Common myeloid progenitor, CD34-positive (primary cell): ENCODE results near the gene CCT7. TPM values are rescaled to one million over a fixed set of nuclear protein-coding genes. Genes with fewer than 3 reads are reported as not detected.
A peak's percentile ranks its signal among the peaks of the same experiment; 100 is the strongest.
"Not testable (repeated sequence)": the region's sequence is repeated elsewhere in the genome, so short reads cannot be mapped to it uniquely, and the experiment has no call there.

Experiments
- CTCF ChIA-PET: fragments of 350-600 bp; sonication (Branson Sonifier 250); formaldehyde crosslinking; loops from one replicate; lab custom pipeline; 2021; ENCODE audit warnings: antibody characterized with exemption; lab: Charles Lee
- POLR2A ChIA-PET: fragments of 350-600 bp; sonication (Branson Sonifier 250); formaldehyde crosslinking; loops from one replicate; lab custom pipeline; 2021; ENCODE audit warnings: antibody characterized with exemption; lab: Charles Lee
- DNase-seq, 3 donors: peaks; one replicate each; pipeline versions ENCODE4 v3.0.0 to v3.0.0-alpha.2; 2013
- H3K27ac ChIP-seq, 2 experiments: 1 replicate in 1 of 2; 2 replicates in 1 of 2; pipeline ENCODE4 v1.7.0; 2013; ENCODE audit warnings: inconsistent platforms in 2 of 2, low read length in 2 of 2, mild to moderate bottlenecking in 2 of 2, low read depth in 1 of 2, moderate library complexity in 1 of 2; ENCODE audit not compliant: severe bottlenecking in 2 of 2, insufficient read depth in 1 of 2, poor library complexity in 1 of 2
- H3K27me3 ChIP-seq, 5 experiments: replicated peaks in 2 of 5; 1 replicate in 3 of 5; 2 replicates in 2 of 5; pipeline versions ENCODE4 v1.6.1 to v1.7.0; 2013; ENCODE audit warnings: low read length in 4 of 5, mild to moderate bottlenecking in 2 of 5, moderate library complexity in 2 of 5, inconsistent platforms in 1 of 5; ENCODE audit not compliant: insufficient read depth in 5 of 5, control insufficient read depth in 4 of 5
- H3K36me3 ChIP-seq, 4 experiments: 1 replicate in 2 of 4; 2 replicates in 2 of 4; pipeline versions ENCODE4 v1.6.1 to v1.7.0; 2013; ENCODE audit warnings: low read length in 3 of 4, control low read depth in 1 of 4, mild to moderate bottlenecking in 1 of 4; ENCODE audit not compliant: control insufficient read depth in 4 of 4, insufficient read depth in 4 of 4
- H3K4me1 ChIP-seq, 4 experiments: 1 replicate in 3 of 4; 2 replicates in 1 of 4; pipeline versions ENCODE4 v1.6.1 to v1.7.1; 2013; ENCODE audit warnings: low read length in 3 of 4, mild to moderate bottlenecking in 3 of 4, control low read depth in 1 of 4, inconsistent platforms in 1 of 4, moderate library complexity in 1 of 4; ENCODE audit not compliant: control insufficient read depth in 4 of 4, insufficient read depth in 4 of 4; ENCODE audit errors: control extremely low read depth in 1 of 4
- H3K4me3 ChIP-seq, 7 experiments: 1 replicate in 4 of 7; 2 replicates in 3 of 7; pipeline versions ENCODE4 v1.5.1 to v1.7.0; 2013; ENCODE audit warnings: mild to moderate bottlenecking in 7 of 7, low read length in 6 of 7, moderate library complexity in 6 of 7, inconsistent platforms in 2 of 7, low read depth in 2 of 7, control low read depth in 1 of 7; ENCODE audit not compliant: insufficient read depth in 4 of 7, control insufficient read depth in 1 of 7; ENCODE audit errors: extremely low read depth in 1 of 7
- H3K9me3 ChIP-seq, 5 experiments: 1 replicate in 4 of 5; 2 replicates in 1 of 5; pipeline versions ENCODE4 v1.6.1 to v1.7.1; 2013; ENCODE audit warnings: low read length in 4 of 5, mild to moderate bottlenecking in 2 of 5, inconsistent platforms in 1 of 5, low read depth in 1 of 5, moderate library complexity in 1 of 5; ENCODE audit not compliant: control insufficient read depth in 4 of 5, insufficient read depth in 2 of 5; ENCODE audit errors: control extremely low read depth in 1 of 5
- WGBS: methylation state at CpG from one replicate; pipeline ENCODE4 v1.1.5; 2013; ENCODE audit not compliant: insufficient coverage; 5-methylcytosine and 5-hydroxymethylcytosine counted together
- polyA plus RNA-seq: library from polyadenylated mRNA; unstranded; fragments of 120-200 nt; gene quantifications from one replicate; pipeline ENCODE4 v1.2.1, GENCODE V29; 2013

The CCT7 gene
- polyA plus RNA-seq = 188 TPM

DNA sequence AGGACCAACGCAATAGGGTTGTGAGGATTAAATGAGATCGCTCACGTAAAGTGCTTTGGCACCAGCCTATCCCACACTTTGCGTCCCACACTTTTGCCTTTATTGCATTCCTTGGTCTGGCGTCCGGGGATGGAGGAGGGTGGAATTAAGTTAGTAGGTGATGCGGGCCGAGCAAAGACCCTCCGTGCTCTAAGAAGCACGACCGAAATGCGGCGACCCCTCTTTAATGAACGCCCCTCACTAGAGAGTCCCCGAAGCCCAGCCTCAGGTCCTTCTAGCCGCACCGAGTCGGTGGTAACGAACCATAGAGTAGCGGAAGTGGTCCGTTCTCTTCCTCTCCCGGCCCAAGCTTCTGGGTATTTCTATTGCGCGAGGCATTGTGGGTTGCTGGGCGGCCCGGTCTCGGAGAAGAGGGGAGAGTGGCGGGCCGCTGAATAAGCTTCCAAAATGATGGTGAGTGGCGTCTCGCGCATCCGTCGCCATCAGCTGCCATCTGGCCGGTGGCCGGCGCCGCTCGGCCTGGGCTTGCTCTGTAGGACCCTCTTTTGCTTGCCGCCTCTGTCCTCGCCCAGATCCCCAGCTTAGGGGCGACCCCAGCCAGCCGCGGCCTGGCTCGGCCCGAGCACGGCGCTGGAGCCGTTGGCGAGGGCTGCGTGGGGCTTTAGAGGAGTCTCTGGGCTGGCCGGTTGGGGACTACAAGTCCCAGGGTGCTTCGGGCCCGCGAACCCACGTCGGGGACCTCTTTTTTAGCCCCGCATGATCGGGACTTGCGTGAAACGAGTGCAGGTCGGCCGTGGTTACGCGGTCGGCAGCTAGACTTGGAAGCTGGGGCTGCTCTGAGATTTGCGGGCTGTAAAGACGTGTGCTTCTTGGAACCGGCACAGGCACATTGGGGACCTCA lies at the start of gene CCT7:
Gene CCT7, plus strand, starts transcription at position 377 of the 901 bp plus-strand sequence. Its CDS starts 71 bp downstream, at position 448.
- WGBS = 0% methylated on average over 55 of the region's 69 CpGs

DNA sequence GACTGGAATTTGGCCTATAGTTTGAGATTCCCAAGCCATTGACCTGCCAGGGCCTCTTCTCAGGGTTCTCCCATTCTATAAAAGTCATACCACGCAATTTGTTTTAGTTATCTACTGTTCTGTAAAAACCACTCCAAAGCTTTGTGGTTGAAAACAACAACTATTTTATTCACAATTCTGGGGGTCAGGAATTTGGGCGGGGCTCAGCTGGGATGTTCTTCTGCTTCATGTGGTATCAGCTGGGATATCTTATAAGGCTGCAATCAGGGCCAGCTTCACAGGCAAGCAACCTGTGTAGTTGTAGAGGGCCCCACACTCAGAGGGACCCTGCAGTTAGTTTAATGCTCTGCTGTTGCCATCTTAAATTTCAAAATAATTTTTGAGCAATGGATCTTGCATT lies 48.1 kb upstream of the CCT7 start:
- POLR2A ChIA-PET = no interaction called here
- CTCF ChIA-PET = interaction anchor here (0.7 to 1.8 kb wide), 4 partner anchors 9 to 293 kb away, joined by 3 to 5 read pairs (median 4); no protein-coding TSS in a partner anchor
- H3K27me3 ChIP-seq = peaks cover 0 to 2% (median 0%) of the 10 kb centered on the region in 5 experiments

More for the DNA sequence above, at the start of gene CCT7:
- ChIA-PET CTCF (interaction anchor here (1.4 to 4.0 kb wide), 8 partner anchors 9 to 57 kb away, joined by 3 to 21 read pairs (median 6); no protein-coding TSS in a partner anchor), POLR2A (interaction anchor here (0.6 to 1.7 kb wide), 8 partner anchors 12 to 664 kb away, joined by 3 to 7 read pairs (median 3); partner anchors contain the start of genes EGR4 and FBXO41)
- no peaks in the 10 kb centered on the region for H3K27me3 ChIP-seq
- peaks cover 7 to 35% (median 11%) of the 10 kb centered on the region in 4 experiments for H3K36me3 ChIP-seq
- peak within 1 kb of the TSS; percentile 91 to 96 for H3K27ac ChIP-seq
- DNase-seq = peak; percentile 93 to 97 (median 96)
- H3K4me1 ChIP-seq = peaks cover 16 to 38% (median 27%) of the 10 kb centered on the region in 4 experiments
- no peaks in the 10 kb centered on the region for H3K9me3 ChIP-seq
- H3K4me3 ChIP-seq = peak within 1 kb of the TSS; percentile 77 to 96 (median 92)

DNA sequence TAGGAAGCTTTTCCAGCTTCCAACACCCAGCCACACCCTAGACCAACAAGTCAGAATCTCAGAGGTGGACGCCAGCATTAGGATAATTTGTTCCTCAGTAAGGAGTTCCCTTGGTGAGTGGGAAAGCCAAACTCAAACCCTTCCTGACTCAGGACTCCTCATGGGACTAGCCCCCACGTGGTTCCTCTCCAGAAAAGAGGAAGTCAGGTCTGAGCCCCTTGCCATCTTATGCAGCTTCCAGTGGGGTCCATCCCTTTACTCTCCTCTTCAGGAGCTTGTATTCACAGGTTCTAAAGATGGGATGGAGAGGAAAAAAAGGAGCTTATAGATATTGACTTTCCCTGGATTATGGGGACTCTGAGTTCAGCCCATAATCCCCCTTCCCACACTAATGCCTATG lies 46.6 kb upstream of the CCT7 start:
- WGBS = no CpG with 5 or more reads among the region's 2 CpGs

More for the DNA sequence above, 48.1 kb upstream of the CCT7 start:
- DNase-seq = no peak
- H3K27ac ChIP-seq = no peak overlapping the region
- no peaks in the 10 kb centered on the region for H3K4me1 ChIP-seq
- no peak overlapping the region for H3K4me3 ChIP-seq
- H3K36me3 ChIP-seq = no peaks in the 10 kb centered on the region
- peaks cover 0 to 4% (median 0%) of the 10 kb centered on the region in 5 experiments for H3K9me3 ChIP-seq
- 100% methylated on average over 1 of the region's 2 CpGs for WGBS

DNA sequence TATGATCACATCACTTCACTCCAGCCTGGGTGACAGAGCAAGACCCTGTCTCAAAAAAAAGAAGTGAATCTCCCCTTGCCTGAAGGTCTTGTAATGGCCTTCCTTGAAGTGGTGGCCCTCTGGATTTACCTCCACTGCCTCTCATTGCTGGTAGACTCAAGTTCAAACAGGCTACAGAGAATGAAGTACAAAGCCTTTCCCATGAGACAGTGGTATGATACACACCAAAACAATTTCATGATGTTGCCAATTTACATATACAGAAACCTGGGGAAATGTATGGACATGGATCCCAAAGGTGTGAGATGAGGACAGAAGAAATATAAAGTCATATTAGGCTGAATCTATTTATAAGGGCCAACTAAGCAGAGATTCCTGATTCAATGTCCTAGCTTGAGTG lies 36.5 kb upstream of the CCT7 start:
- CTCF ChIA-PET = interaction anchor here (0.7 to 1.9 kb wide), 3 partner anchors 10 to 126 kb away, joined by 3 to 4 read pairs (median 3); no protein-coding TSS in a partner anchor
- POLR2A ChIA-PET = no interaction called here

More for the DNA sequence above, 46.6 kb upstream of the CCT7 start:
- Histone ChIP-seq H3K4me1 (no peaks in the 10 kb centered on the region), H3K27ac (no peak overlapping the region), H3K27me3 (peaks cover 0 to 3% (median 0%) of the 10 kb centered on the region in 5 experiments), H3K9me3 (peaks cover 0 to 4% (median 0%) of the 10 kb centered on the region in 5 experiments), H3K4me3 (no peak overlapping the region), H3K36me3 (no peaks in the 10 kb centered on the region)
- ChIA-PET POLR2A (no interaction called here), CTCF (interaction anchor here (0.9 to 2.0 kb wide), 6 partner anchors 10 to 294 kb away, joined by 3 to 16 read pairs (median 3); no protein-coding TSS in a partner anchor)
- DNase-seq = peak in 1 of 3 donors; percentile 31

DNA sequence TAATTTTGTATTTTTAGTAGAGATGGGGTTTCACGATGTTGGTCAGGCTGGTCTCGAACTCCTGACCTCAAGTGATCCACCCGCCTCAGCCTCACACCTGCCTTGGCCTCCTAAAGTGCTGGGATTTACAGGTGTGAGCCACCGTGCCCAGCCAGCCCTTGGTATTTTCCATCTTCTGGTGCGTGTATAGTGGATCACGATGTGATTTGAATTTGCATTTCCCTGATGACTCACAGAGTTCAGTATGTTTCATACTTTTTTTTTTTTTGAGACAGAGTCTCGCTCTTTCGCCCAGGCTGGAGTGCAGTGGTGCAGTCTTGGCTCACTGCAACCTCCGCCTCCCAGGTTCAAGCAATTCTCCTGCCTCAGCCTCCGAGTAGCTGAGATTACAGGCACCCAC lies 33.8 kb upstream of the CCT7 start:
- Histone ChIP-seq H3K4me1 (peaks cover 0 to 14% (median 13%) of the 10 kb centered on the region in 4 experiments), H3K27me3 (peaks cover 17 to 62% (median 17%) of the 10 kb centered on the region in 5 experiments)
- CTCF ChIA-PET = interaction anchor here (1.2 to 2.2 kb wide), 2 partner anchors 12 to 23 kb away, joined by 3 to 14 read pairs; no protein-coding TSS in a partner anchor
- H3K4me3 ChIP-seq, POLR2A ChIA-PET, DNase-seq, H3K27ac ChIP-seq, H3K36me3 ChIP-seq, H3K9me3 ChIP-seq: not testable (repeated sequence)
- 94% methylated on average over 5 of the region's 10 CpGs for whole genome bisulfite sequencing

More for the DNA sequence above, 36.5 kb upstream of the CCT7 start:
- Histone ChIP-seq H3K27me3 (peaks cover 8 to 37% (median 14%) of the 10 kb centered on the region in 5 experiments), H3K4me1 (peaks cover 0 to 7% (median 6%) of the 10 kb centered on the region in 4 experiments), H3K27ac (no peak overlapping the region), H3K4me3 (no peak overlapping the region), H3K36me3 (no peaks in the 10 kb centered on the region), H3K9me3 (peaks cover 0 to 5% (median 4%) of the 10 kb centered on the region in 5 experiments)
- no peak for DNase-seq

DNA sequence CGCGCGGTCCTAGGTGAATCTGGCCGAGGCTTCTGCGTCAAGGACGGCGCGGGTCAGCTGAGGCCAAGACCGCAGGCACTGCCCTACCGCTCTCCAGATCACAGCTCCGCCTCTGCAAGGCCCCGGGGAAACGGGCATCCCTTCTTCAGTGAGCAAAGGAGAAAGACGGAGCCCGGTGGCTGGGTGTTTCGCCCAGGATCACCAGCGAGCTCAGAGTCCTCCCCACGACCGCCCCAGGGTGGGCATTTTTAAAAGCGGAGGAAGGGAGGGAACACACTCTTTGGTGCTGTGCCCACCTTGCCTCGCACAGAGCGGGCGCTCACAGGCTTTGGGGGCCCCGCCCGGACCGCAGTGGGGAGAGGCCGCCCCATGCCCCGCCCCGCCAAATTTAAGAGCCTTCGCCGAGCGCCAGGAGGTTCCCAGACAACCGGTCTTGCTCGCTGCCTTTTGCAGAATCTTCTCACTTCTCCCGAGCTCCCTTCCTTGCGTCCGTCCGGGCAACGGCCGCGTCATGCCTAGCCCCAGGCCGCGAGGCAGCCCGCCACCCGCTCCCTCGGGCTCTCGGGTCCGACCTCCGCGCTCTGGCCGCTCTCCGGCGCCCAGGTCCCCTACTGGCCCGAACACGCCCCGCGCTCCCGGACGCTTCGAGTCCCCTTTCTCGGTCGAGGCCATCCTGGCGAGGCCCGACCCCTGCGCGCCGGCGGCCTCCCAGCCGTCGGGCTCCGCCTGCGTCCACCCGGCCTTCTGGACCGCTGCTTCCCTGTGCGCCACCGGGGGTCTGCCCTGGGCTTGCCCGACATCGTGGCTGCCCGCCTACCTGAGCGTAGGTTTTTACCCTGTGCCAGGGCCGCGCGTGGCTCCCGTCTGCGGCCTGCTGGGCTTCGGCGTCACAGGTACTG lies 31.7 kb upstream of the CCT7 start, which contains the start of gene NOTO:
Gene NOTO, plus strand, starts transcription at position 419 of the 899 bp plus-strand sequence. Its CDS starts 93 bp downstream, at position 512.
- POLR2A ChIA-PET = no interaction called here
- Histone ChIP-seq H3K27ac (no peak within 1 kb of the TSS), H3K4me3 (peak within 1 kb of the TSS in 5 of 7 experiments; percentile 10 to 48 (median 24))

More for the DNA sequence above, 31.7 kb upstream of the CCT7 start, which contains the start of gene NOTO:
- peaks cover 15 to 62% (median 17%) of the 10 kb centered on the region in 5 experiments for H3K27me3 ChIP-seq
- CTCF ChIA-PET = interaction anchor here (1.9 to 2.2 kb wide), 2 partner anchors 23 to 25 kb away, joined by 4 to 14 read pairs; no protein-coding TSS in a partner anchor
- peaks cover 0 to 5% (median 4%) of the 10 kb centered on the region in 5 experiments for H3K9me3 ChIP-seq
- peak in 2 of 3 donors; percentile 20 to 34 for DNase-seq
- 2% methylated on average over 86 of the region's 87 CpGs for WGBS
- no peaks in the 10 kb centered on the region for H3K36me3 ChIP-seq
- peaks cover 0 to 17% (median 14%) of the 10 kb centered on the region in 4 experiments for H3K4me1 ChIP-seq
